HG03066 (cell line): ENCODE data around the gene HOXD9.

Experiments used
- ATAC-seq: cut with Tn5 transposase; IDR thresholded peaks from one replicate; pipeline ENCODE4 v1.9.1; 2021; ENCODE audit warnings: low read depth; ENCODE audit not compliant: unreplicated experiment

HOXD9 gene

DNA sequence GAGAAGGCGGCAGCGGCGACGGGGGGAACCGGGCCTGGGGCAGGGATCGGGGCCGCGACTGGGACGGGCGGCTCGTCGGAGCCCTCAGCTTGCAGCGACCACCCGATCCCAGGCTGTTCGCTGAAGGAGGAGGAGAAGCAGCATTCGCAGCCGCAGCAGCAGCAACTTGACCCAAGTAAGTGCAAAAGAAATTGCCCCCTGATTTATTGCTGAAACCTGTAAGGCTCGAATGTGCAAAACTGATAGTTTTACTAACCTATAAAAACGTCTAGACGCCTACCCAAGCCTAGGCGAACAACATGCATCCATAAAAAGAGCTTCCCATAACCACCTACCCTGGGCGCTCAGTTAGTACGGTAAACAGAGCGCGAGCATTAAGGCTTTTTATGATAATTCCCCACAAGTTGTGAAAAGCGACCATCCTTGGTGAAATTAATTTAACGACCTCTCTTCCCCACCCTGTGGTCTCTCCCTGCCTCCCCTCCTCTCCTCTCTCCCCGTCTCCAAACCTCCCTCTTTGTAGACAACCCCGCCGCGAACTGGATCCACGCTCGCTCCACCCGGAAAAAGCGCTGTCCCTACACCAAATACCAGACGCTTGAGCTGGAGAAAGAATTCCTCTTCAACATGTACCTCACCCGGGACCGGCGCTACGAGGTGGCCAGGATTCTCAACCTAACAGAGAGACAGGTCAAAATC, 1.0 kb downstream of the HOXD9 start:
- ATAC-seq = no peak

GRCh38 chr2:176124110-176124946, 1.8 kb downstream of the HOXD9 start:
- no peak for ATAC-seq

DNA sequence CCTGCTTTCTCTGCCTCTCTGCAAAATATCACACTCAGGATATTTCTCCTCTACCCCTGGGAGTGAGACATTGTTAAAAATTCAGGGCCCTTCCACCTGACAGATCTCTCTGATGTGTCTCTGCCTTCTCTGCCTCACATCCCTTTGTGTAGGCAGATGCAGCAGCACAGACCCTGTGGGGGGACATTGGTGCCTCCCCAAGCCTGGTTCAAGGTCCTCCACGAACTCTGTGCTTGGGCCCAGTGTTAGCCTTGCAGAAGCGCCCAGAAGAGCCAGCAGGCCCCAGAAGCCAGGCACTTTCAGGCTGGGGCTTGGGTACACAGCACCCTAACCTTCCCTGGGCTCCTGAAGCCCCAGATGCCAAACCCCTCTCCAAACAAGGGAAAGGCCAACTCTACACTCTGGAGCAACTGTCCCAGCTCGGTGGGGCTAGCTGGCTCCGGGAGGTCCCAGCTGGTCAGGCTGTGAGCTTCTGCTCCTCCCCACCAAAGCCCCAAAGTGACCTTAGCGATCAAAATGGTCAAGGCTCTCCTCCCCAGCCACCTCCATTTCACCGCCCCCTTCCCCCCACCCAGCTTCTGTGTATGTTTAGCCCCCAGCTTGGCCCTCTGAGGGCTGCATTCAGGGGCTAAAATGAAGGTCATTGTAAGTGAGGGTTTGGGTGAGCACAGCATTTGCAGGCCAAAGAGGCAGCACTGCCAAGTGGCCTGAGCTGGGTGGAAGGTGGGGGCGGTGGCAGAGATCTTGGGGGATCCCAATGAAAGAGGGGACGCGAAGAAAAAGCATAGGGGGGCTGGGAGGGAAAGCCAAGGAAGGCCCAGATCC, 2.6 kb downstream of the HOXD9 start:
- ATAC-seq = no peak

DNA sequence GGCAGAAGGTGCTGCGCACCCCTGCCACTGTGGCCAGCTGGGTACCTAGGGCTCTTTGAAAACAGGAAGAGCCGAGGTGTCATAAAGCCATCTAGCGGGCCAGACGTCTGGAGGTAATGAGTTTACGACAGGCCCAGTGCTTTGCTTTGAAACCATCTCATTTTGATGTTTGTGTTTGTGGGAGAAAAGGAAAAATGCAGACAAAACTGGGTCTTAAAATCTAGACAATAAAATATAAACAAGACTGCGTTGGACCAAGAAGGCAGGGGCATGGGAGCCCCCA, 3.2 kb downstream of the HOXD9 start:
- no peak for ATAC-seq

DNA sequence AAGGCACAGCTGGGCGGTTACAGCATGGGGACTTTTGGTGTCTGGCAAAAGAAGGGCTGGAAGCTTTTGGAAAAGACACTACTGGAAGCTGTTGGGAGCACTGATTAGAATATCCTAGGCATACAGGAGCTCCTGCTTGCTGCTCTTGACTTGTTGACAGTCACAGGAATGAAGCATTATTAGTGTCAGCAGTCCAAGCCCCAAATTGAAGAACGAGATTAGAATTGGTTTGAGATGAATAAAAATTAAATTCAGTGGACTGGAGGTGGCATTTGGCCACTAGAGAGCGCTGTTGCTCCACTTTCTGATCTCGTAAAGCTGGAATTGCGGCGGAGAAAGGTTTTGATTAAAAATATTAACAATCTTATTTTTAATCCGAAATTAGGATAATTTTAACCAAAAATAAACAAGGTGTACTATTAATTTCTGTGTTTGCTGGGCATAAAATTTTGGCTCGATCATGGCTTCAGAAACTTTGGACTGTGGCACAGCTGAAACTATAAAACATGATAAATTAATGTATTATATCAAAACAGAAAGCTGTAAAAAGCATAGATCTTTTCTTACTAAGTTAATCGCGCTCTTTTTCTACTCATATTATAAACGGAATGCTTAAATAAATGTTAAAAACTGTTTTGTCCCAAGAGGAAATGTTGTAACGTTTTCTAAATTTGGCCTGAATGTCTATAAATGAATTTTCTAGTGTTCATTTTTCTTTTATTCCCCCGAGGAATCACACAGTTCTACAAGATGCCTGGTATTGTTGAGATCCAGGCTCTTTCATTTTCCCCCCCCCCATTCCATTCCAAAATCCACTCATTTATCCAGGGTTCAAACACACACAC, 4.6 kb downstream of the HOXD9 start:
- ATAC-seq = no peak

DNA sequence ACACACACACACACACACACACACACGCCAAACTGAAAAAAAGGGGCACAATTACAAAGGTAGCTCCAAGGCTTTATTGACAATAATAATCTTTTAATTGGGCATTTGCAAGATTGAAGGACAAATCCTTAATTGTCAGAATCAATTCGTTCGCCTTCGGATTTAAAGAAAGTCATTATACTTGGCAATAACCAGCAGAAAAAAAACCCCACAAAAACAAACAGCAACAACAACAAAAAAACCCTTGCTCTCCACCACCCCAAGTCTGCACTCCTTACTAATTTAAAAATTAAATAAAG, 5.2 kb downstream of the HOXD9 start:
- ATAC-seq = no peak

DNA sequence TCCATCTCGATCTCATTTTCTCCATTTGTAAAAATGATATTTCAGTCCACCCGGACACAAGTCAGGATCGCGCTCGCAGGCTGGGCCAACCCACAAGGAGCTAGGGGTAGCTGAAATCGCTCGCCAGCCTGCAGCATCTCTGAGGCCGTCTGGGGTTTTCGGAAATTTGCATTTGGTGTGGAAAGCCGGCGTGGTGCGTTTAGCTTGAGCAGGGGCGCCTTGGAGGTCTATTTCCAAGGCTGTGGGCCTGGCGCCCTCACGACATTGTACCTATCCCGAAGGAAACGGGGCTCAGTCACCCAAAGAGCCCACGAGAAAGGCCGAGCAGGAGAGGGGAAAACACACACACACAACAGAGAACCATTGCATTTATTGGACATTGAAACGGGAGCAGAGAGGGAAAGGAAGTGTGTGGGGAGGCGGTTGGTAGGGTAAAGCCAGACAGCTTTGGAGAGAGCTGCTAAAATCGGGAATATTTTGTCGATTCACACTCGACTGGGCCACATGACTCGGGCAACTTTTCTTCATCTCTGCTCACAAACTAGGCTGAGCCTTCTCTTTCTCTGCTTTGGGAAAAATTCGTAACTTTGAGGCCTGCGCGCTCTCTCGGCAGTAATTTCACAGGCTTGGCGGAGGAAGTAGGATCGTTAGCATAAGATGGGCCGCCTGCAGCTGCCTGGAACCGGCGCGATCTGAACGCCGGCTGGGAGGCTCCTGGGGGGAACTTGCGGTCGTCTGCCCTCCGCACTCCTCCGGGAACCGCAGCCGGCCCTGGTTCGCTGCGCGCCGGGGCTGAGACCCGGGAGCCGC, 5.9 kb downstream of the HOXD9 start:
- ATAC-seq = no peak

- ATAC-seq = no peak
These were observed 6.7 kb downstream of the HOXD9 start, which contains the start of gene HOXD8 for GRCh38 chr2:176128982-176129796. TSS of gene HOXD8 (plus strand) at chr2:176129705. CDS start at chr2:176130367, 662 bp downstream.

DNA sequence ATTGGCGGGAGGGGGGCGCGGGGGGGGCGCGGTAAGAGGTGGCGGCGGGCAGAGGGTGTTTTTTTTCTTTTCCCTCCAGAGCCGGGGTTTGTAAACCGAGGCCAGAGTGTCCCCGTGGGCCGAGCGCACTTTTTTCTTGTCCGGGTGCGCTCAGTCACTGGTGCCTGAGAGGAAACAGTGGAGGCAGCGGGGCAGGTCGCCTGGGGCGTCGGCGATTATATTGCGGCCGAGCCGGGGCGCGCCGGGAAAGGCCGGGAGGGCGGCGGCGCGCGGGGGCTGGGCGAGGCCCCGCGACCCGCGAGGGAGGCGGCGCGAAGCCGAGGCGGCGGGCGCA, 7.3 kb downstream of the HOXD9 start:
- ATAC-seq = no peak

GRCh38 chr2:176130147-176130956, 7.8 kb downstream of the HOXD9 start:
- no peak for ATAC-seq

DNA sequence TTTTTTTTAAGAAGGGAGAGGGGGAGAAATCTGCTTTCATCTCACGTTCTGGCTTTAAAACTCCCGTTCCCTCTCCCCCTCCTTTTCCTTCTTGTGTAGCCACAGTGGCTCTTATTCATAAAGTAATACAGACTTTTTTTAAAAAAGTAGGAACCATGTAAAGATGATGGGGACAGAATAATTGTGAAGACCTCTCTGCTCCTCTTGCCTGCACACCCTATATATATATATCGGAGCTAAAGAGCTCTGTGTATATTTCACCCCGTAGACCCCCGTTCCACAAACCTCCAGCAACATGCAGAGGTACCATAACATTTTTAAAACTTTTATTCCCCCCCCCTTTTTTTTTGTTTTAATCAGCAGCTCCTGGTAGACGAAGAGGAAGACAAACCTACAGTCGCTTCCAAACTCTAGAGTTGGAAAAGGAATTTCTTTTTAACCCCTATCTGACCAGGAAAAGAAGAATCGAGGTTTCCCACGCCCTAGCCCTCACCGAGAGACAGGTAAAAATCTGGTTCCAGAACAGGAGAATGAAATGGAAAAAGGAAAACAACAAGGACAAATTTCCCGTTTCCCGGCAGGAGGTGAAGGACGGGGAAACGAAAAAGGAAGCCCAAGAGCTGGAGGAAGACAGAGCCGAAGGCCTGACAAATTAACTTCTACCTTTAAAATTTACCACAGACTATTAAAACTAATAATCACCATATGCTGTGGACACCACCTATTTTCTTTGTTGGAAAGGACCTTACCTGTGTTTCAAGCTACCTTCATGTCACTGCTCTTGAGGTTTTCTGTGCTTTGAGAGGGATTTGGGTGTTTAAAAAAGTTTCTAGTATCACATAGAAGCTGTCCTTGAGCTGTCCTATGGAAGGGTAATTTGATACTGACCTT, 8.7 kb downstream of the HOXD9 start:
- ATAC-seq = no peak

DNA sequence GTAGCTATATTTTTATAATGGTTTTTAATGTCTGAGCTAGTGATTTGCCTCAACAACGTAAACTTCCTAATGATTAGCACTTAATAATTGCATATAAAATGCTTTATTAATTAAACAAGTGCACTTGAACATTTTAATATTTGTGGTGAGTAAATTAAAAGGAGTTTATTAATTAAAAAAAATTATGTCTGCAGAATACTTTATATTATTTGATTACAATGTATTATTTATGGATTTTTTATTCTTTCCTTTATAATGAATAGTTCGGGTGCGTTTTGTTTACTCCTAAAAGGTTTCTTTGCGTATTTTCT, 9.3 kb downstream of the HOXD9 start:
- ATAC-seq = no peak

- ATAC-seq = no peak
These were observed 10.0 kb downstream of the HOXD9 start for GRCh38 chr2:176132205-176133171.

GRCh38 chr2:176133389-176133788, 10.9 kb downstream of the HOXD9 start:
- ATAC-seq = no peak

DNA sequence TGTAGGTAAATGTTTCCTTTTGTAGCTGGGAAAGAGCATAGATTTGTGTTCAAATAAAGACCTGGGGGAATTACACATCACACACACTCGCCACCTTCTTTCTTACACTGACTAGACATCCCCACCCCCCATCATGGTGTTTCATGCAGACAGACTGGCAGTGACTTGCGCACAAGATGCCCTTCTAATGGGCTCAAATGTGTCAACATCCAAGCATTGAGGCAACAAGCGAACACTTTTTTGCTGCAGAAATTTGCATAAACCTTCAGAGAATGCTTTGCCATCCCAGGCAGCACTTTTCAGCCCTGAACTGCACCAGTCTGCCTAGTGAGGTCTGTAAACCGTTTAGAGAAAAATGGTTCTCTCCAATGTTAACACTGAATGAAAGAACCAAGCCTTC, 11.5 kb downstream of the HOXD9 start:
- ATAC-seq = no peak

DNA sequence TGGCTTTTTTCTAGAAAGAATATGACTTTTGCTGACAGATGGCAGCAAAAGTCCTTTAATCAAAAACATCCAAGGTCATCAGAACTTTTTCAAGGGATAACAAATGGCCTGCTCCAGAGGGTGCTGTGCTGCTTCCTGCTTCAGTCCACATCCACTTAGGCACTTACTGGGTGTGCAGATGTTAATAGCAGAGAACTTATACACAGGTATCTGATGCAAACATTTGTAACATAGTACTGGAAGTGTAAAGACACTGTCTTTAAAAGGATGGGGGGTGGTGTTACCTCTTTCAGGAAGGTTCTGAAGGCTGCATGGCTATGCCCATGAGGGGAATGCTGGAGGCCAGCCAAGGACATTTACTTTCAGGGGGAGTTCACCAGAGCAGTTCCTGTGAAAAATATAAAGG, 12.5 kb downstream of the HOXD9 start:
- ATAC-seq = no peak
